Testis (tissue), 3 donors: ENCODE data around the gene PGM2L1. TPM values are rescaled to one million over a fixed set of nuclear protein-coding genes. Genes with fewer than 3 reads are reported as not detected.
"Not testable (repeated sequence)": the region's sequence is repeated elsewhere in the genome, so short reads cannot be mapped to it uniquely, and the experiment has no call there.

Experiments
- DNase-seq: peaks from one replicate; pipeline ENCODE4 v3.0.0-alpha.2; 2019
- H3K27ac ChIP-seq, 2 donors: fragments of 200-600 bp; sonication (generic); one replicate each; pipeline ENCODE4 v1.5.1; 2019
- H3K27me3 ChIP-seq: fragments of 200-600 bp; sonication (generic); one replicate; pipeline ENCODE4 v1.5.1; 2019
- H3K36me3 ChIP-seq: fragments of 200-600 bp; sonication (generic); one replicate; pipeline ENCODE4 v1.5.1; 2017; ENCODE audit warnings: low read depth; ENCODE audit errors: missing control alignments
- H3K4me1 ChIP-seq: fragments of 200-600 bp; sonication (generic); one replicate; pipeline ENCODE4 v1.5.1; 2019
- H3K4me3 ChIP-seq, 2 donors: fragments of 200-600 bp; sonication (generic); one replicate each; pipeline ENCODE4 v1.5.1; 2017 to 2019
- H3K9me3 ChIP-seq: fragments of 200-600 bp; sonication (generic); one replicate; pipeline ENCODE4 v1.5.1; 2017
- CTCF ChIP-seq, 3 experiments: fragments of 450-650 bp in 2 of 3; fragments of 200-600 bp in 1 of 3; sonication (generic) in 1 of 3; IDR thresholded peaks; one replicate each; pipeline ENCODE4 v1.5.1; 2016 to 2019; ENCODE audit warnings: antibody characterized with exemption in 3 of 3, mild to moderate bottlenecking in 2 of 3, moderate library complexity in 1 of 3
- POLR2A ChIP-seq: fragments of 450-650 bp; IDR thresholded peaks from one replicate; pipeline ENCODE4 v1.6.1; 2017; ENCODE audit warnings: antibody characterized with exemption, mild to moderate bottlenecking, moderate library complexity
- WGBS, 2 donors: methylation state at CpG; one replicate each; pipeline ENCODE4 v1.1.5; 2018; 5-methylcytosine and 5-hydroxymethylcytosine counted together
- intact Hi-C: fragments of 100-400 bp; cut with DNase I; formaldehyde crosslinking; loops from one replicate; pipeline ENCODE4 v1.15.1; 2023; ENCODE audit warnings: low total_unique reads
- polyA plus RNA-seq: library from polyadenylated mRNA; stranded (reverse); fragments of 350-450 nt; fragmentation: Illumina TruSeq; extraction: RNeasy Lipid Tissue Mini Kit (QIAGEN cat#74804); gene quantifications from one replicate; pipeline ENCODE4 v1.2.3, GENCODE V29; 2014; ENCODE audit warnings: low read depth, low replicate concordance; ENCODE audit not compliant: insufficient read depth
- total RNA-seq, 2 donors: library from RNA; depleted of rRNA; stranded (reverse); fragments of >200 nt; gene quantifications; one replicate each; pipeline ENCODE4 v1.2.3, GENCODE V29; 2016

PGM2L1 gene
- total and polyA plus RNA-seq, 3 donors from 2014 or later = 1.8 to 2.4 (median 2.0) TPM

- Histone ChIP-seq H3K4me3 (no peak overlapping the region), H3K27ac (no peak overlapping the region), H3K9me3 (no peaks in the 10 kb centered on the region), H3K27me3 (no peaks in the 10 kb centered on the region), H3K4me1 (no peaks in the 10 kb centered on the region), H3K36me3 (no peaks in the 10 kb centered on the region)
- no peak for TF ChIP-seq POLR2A
- no peak for TF ChIP-seq CTCF (IDR thresholded peaks at IDR 0.05)
- DNase-seq = no peak
- intact Hi-C loops = no loop called here
Observed at GRCh38 chr11:74339619-74340018, 58.6 kb downstream of the PGM2L1 start.

DNA sequence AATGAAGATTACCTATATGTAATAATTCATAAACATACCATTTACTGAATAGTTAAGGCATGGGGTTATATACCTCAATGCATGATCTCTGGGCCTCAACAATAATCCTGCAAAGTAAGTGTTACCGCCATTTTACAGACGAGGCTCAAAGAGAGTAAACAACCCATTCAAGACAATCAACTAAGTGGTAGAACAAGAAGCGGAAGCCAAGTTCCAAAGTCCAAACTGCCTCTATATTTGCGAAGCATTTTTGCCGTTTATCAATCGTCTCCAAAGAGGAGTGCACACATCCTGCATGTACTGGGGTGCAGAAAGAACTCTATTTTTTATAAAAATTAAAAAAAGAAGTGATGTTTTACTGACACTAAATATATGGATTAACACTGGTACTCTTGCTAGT, 59.3 kb downstream of the PGM2L1 start:
- intact Hi-C loops = no loop called here

DNA sequence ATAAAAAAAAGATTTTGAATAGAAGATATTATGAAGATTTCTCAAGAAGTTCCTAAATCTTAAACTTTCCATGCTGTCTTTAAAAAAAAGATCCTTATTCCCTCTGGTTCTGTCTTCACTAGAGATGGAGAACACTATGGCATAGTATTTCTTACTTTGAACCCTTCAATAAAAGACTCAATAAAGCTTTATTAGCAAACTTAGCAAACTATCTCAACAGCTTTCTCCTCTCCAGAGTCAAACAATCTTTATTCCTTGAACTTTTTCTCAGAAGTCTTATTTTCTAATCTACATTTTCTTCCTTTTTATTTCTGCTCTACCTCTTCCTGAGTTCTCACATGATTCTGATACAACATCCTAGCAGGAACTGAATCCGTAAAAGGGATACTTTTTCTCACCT, 65.0 kb downstream of the PGM2L1 start:
- DNase-seq = no peak
- 91 to 100% methylated on average over 1 of the region's 1 CpG for WGBS, 2 donors
- intact Hi-C loops = no loop called here
- no peak overlapping the region for H3K27ac ChIP-seq
- H3K9me3 ChIP-seq = no peaks in the 10 kb centered on the region
- TF ChIP-seq CTCF (IDR thresholded peaks at IDR 0.05) (no peak), POLR2A (no peak)
- no peaks in the 10 kb centered on the region for H3K27me3 ChIP-seq
- no peaks in the 10 kb centered on the region for H3K36me3 ChIP-seq
- H3K4me3 ChIP-seq = no peak overlapping the region
- no peaks in the 10 kb centered on the region for H3K4me1 ChIP-seq

More for the DNA sequence above, 59.3 kb downstream of the PGM2L1 start:
- no peak for TF ChIP-seq CTCF (IDR thresholded peaks at IDR 0.05)
- TF ChIP-seq POLR2A = no peak
- Histone ChIP-seq H3K9me3 (no peaks in the 10 kb centered on the region), H3K27ac (no peak overlapping the region), H3K27me3 (no peaks in the 10 kb centered on the region), H3K4me3 (no peak overlapping the region), H3K36me3 (no peaks in the 10 kb centered on the region), H3K4me1 (no peaks in the 10 kb centered on the region)
- 59 to 96% methylated on average over 6 of the region's 6 CpGs for WGBS, 2 donors
- no peak for DNase-seq

DNA sequence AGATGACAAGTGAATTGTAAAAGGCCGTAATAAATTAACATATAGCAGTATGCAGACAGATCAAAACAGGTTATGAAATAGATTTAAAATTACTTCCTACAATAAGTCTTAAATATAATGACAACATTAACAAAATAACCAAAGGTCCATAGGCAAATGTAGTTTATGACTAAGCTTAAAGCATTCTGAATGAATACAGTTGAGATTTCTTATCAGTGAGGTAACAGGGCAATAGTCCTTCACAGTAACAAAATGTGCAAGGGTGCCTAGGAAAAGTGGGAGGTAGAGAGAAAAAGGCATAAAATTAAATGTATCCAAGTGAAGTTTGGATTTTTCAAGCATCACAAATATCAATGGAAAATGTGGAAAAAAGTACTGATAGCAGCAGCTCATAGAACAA, 65.9 kb downstream of the PGM2L1 start:
- no peaks in the 10 kb centered on the region for H3K4me1 ChIP-seq
- TF ChIP-seq CTCF (IDR thresholded peaks at IDR 0.05) = no peak
- TF ChIP-seq POLR2A = no peak
- no peak for DNase-seq
- no peak overlapping the region for H3K4me3 ChIP-seq
- no peaks in the 10 kb centered on the region for H3K9me3 ChIP-seq
- intact Hi-C loops = no loop called here
- H3K27me3 ChIP-seq = no peaks in the 10 kb centered on the region
- no peak overlapping the region for H3K27ac ChIP-seq
- WGBS, 2 donors = 96% methylated on average over 1 of the region's 1 CpG
- no peaks in the 10 kb centered on the region for H3K36me3 ChIP-seq

GRCh38 chr11:74331000-74331399, 67.2 kb downstream of the PGM2L1 start:
- H3K36me3 ChIP-seq, intact Hi-C loops, H3K27me3 ChIP-seq, H3K4me1 ChIP-seq, H3K4me3 ChIP-seq, H3K27ac ChIP-seq, H3K9me3 ChIP-seq, DNase-seq: not testable (repeated sequence)
- 67 to 76% methylated on average over 6 of the region's 6 CpGs for WGBS, 2 donors
